NCI-H1694 treated with DMSO at 0.1 percent for 48 hours (cell line): Measurements from ENCODE around the gene GPBAR1.

Experiments
- DNase-seq: peaks from one replicate; lab custom pipeline; 2025; lab: John Stamatoyannopoulos, UW

The GPBAR1 gene

GRCh38 chr2:218285604-218286003 is 24.8 kb downstream of the GPBAR1 start:
- peak; percentile 26 for DNase-seq

DNA sequence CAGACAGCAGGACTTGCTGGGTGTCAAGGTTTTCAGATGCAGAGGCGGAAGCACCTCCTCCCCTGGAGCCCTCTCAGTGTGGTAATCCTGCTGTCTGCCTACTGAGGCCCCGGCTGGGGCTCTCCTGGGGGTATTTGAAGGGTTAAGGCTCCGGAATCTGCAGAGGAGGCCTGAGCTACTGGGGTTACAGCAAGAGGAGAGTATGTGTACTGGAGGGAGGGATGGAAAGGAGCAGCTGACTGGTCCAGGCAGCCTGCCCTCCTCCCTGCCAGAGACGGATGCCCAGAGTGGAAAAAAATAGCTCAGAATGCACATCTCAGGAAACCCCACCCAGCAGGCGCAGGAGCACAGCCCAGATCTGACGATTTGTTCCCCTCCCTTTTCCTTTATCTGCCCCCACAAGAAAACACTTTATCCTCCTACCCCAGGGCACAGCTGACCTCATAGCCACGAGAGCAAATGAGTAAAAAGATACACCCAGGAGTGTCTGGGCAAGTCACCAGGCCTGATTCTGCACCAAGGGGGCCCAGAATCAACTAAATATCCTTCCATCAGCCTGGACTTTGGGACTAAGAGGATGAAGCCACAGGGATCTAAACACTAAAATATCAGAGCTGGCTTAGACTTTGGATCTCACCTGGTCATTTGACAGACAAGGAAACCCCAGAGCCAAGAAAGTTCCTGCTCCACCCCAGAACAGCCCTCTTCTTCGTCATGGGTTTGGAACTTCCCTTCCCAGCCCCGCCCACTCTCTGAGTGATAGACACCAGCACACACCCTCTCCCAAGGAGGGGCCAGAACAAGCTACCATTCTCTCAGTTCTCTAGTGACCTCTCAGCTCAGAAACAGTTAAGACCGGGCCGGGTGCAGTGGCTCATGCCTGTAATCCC is 26.0 kb downstream of the GPBAR1 start:
- no peak for DNase-seq

GRCh38 chr2:218289639-218290315 is 29.0 kb downstream of the GPBAR1 start:
- no peak for DNase-seq

DNA sequence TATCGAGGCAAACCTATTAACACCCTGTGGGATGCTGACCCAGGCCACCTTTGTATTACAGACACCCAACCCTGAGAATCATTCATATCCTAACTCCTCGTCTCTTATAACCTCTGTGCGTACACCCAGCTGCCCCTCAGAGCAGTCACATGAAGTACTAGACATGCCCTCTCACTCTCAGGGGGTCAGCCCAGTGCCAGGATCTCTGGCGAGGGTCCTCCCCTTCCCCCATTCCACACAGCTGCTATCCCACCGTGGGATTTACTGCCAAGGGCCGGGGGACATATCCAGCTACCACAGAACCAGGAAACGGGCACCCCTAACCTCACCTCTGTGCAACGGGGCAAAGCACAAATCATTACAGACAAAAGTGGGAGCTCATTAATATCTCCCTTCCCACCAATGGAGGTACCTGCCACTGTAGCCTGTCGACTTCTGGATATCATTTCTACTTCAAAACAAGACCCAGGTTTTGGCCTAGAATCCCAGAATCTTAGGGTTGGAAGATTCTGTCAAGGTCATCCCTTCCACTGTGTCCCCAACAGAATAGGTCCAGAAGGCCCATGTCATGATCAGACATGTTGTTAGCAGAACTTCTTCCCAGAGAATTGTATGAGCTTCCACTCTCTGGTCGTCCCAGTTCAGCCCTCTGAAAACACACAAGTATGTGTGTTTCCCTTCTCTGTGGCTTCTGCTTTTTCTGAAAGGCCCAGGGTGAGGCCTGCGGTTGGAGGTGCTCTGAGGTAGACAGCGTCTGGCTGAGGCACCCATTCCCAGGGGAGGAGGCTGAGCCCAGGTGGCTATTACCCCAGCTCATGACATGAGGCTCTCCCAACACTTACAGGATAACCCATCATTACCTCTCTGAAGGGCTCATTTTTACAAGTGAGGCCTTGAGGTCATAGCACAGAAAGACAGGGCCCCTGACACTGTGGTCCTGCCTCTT is 29.8 kb downstream of the GPBAR1 start:
- no peak for DNase-seq

DNA sequence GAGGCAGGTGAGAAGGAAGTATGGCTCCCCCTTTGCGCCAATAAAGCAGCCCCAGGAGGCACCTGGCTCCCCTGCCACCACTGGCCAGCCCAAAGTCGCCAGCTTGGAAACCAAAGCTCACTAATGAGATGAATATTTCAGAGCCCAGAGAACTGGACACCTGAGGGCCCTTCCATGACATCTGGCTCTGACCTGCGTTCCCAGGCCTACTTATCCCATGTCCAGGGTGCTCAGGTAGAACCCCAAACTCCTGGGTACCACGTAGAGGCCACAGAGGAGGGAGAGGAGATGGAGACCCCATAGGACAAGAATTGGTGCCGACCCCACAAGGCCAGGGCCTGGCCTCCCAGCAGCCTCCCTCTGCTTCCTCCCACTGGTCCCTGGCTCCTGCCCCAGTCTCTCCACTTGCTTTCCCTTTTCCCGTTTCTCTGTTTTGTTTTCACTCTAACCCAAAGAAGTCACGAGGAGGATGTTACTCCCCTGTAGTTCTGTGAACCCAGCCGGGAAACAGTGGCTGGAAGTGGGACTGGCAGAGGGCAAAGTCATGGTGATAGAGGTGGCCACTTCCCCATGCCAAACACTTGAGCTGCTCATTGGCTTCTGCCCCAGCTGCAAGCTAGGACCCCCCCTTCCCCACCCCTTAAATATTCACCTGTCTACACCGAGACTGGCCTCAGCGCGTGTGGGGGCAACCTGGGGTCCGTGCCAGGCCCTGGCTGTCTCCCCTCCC is 30.7 kb downstream of the GPBAR1 start:
- DNase-seq = no peak

GRCh38 chr2:218292048-218293014 is 31.5 kb downstream of the GPBAR1 start, which contains the start of gene TMBIM1:
Gene TMBIM1, minus strand, starts transcription at chr2:218292503. Its CDS starts 10,362 bp downstream, at chr2:218282141.
- no peak for DNase-seq

GRCh38 chr2:218293715-218294429 is 33.1 kb downstream of the GPBAR1 start:
- no peak for DNase-seq

DNA sequence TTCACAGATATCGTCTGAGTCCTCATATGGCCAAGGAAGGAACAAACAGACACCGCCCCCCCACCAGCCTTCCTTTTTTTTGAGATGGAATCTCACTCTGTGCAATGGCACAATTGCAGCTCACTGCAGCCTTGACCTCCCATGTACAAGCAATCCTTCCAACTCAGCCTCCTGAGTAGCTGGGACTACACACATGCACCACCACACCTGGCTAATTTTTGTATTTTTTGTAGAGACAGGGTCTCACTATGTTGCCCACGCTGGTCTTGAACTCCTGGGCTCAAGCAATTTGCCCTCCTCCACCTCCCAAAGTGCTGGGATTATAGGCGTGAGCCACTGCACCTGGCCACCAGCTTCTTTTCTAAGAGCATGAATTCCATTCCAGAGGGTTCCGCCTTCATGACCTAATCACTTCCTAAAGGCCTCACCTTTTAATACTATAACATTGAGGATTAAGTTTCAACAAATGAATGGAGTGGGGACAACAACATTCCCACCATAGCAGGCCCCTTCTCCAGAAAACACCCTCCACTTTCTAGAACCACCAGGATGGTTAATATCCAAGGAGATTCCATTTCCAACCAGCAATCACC is 33.7 kb downstream of the GPBAR1 start:
- DNase-seq = no peak

- DNase-seq = no peak
These were observed 34.2 kb downstream of the GPBAR1 start for GRCh38 chr2:218295029-218295428.

DNA sequence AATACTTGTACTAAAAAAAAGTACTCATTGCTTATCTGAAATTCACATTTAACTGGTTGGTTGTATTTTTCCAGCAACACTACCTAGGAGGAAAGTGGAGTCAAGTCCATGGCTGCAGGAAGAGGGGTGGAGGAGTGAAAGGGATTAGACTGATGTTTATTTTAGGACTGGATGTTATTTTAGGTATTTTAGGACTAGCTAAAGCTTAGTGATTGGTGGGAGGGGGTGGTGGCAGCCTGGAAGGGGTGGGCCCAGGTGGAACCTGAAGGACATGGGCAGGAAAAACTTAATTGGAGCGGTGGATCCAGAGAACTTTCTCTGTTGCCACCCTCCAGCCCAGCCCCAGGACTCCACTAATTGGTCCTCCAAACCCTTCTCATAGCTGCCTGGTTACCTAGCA is 35.4 kb downstream of the GPBAR1 start:
- no peak for DNase-seq

GRCh38 chr2:218296847-218297246 is 36.0 kb downstream of the GPBAR1 start:
- no peak for DNase-seq

- DNase-seq = no peak
These were observed 37.6 kb downstream of the GPBAR1 start for GRCh38 chr2:218298314-218298875.

DNA sequence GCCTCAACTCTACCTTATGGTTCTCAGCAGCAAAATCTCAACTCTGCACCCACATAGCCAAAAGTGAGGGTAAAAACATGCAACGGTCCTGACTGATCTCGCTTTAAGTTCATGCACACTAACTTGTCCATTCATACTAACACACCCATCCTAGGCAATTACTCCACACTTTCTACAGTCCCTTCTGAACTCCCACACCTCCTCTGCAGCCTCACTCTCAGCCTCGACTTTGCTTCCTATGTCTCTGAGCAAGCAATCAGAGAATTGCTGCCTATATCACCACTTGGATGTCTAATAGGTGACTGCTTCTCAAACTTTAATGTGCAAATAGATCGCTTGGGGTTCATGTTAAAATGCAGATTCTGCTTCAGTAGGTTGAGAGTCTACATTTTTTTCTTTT is 39.3 kb downstream of the GPBAR1 start:
- DNase-seq = no peak

DNA sequence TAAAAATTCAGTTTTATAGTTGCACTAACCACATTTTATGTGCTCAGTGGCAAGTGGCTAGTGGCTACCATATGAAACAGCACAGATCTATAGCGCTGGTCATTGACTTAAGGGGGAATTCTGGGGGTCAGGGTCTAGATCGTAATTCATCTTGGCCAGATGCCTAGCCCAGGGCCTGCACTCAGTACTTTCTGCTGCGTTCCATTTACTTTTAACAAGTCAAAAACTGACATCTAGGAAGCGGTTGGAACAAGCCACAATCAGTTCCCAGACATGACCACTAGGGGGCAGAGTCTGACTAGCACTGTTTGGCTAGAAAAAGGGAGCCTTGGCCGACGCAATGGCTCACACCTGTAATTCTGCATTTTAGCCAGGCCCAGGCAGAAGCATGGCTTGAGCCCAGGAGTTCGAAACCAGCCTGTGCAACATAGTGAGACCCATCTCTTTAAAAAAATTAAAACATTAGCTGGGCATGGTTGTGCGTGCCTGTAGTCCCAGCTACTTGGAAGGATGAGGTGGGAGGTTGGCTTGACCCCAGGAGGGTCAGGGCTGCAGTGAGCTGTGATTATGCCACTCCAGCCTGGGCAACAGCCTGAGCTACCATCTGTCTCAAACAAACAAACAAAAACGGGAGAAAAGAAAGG is 40.5 kb downstream of the GPBAR1 start:
- DNase-seq = peak; percentile 87

- no peak for DNase-seq
These were observed 44.6 kb downstream of the GPBAR1 start for GRCh38 chr2:218305383-218305782.

DNA sequence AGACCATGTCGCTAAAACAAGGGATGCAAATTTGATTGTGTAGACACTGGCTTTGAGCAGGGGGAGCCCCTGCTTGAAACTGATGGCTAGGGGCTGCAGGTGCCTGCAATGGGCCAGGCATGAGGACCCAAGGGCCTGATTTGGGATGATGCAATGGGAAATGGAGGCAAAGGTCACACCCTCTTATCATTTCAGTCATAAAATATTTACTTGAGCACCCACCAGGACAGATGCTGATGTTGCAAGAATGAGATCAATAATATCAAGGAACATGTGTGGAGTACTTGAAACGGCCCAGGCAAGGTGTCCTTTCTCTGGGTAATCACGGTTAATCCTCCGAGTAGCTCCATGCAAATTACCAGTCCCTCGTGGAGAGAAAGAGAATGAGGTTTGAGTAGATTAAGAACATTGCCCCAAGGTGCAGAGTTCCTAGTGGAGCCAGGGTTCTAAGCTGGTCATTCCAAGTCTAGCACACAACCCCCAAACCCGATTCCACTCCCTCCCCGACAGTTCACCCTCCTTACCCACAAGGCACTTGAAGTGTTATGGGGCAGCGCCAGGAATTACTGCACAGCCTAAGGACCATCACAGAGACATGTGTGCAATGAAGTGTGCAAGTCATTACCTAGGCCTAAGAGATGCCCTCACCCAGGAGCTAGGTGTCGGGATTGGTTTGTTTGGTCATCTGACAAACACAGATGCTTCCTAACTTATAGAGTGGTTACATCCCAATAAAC is 45.5 kb downstream of the GPBAR1 start:
- DNase-seq = no peak

- DNase-seq = no peak
These were observed 46.7 kb downstream of the GPBAR1 start for GRCh38 chr2:218307415-218308090.
